Measurements from ENCODE around the gene ABCA13.

DNA sequence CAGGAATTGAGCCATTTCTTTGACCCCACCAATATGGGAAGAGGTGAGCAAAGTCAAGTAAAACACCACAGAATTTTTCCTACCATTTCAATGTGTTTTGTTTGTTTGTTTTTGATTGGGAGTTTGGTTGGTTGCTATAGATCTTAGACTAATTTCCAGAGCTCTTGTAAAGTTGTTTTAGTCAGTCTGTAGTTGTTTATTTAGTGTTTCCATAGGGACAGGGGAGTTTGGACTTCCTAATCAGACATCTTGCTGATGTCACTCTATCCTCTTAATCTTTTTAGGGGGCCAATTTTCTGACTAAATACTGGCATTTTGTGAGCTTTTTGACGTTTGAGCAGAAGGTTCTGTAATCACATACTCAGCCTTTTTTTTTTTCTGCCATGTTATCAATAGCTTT lies 266.9 kb downstream of the ABCA13 start:
- TF ChIP-seq POLR2AphosphoS5 (IDR thresholded peaks at IDR 0.05; ENCODE audit: low read depth, low read length) (no peak), SIN3A (IDR thresholded peaks at IDR 0.05; ENCODE audit: borderline replicate concordance, insufficient read depth, low read length) (no peak), TAF1 (IDR thresholded peaks at IDR 0.05; ENCODE audit: borderline replicate concordance, insufficient read depth, low read length) (no peak)
